Measurements from ENCODE around the gene NR6A1.

Gene NR6A1

DNA sequence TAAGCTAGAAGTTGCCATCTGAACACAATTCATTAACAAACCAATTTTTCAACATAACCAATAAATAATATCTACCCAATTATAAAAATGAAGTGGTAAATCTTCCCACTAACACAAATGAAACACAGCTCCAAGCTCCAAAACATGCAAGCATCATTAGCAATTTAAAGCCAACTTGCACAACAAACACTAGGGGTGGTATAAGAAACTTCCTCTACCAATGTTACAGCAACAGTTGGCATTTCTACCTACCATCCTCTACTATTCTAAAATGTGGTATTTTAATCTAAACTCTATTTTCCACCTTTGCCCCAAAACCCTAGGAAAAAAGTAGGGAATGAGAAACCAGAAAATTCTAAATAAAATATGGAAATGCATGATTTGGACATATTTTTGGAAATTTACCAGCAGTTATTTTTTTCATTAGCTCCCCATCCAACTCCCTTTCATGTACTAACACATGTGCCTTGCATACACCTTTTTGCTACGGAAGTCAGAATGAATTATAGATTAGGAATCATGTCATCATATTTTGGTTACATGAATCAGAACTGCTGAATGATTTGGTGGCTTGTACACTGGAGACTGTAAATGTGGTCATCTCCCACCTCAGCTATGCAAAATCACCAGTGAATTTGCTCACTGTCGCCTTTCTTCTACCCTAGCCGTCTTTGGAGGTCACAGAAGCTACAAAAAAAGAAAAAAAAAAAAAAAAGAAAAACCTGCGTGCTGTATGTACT is 4.1 kb downstream of the NR6A1 start:
- DNase-seq = no peak
- no peaks in the 10 kb centered on the region for H3K9me3 ChIP-seq
- TF ChIP-seq, protein P1, sequence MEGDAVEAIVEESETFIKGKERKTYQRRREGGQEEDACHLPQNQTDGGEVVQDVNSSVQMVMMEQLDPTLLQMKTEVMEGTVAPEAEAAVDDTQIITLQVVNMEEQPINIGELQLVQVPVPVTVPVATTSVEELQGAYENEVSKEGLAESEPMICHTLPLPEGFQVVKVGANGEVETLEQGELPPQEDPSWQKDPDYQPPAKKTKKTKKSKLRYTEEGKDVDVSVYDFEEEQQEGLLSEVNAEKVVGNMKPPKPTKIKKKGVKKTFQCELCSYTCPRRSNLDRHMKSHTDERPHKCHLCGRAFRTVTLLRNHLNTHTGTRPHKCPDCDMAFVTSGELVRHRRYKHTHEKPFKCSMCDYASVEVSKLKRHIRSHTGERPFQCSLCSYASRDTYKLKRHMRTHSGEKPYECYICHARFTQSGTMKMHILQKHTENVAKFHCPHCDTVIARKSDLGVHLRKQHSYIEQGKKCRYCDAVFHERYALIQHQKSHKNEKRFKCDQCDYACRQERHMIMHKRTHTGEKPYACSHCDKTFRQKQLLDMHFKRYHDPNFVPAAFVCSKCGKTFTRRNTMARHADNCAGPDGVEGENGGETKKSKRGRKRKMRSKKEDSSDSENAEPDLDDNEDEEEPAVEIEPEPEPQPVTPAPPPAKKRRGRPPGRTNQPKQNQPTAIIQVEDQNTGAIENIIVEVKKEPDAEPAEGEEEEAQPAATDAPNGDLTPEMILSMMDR (IDR thresholded peaks at IDR 0.05; ENCODE audit: low read depth, low read length) = peak; percentile 41
- no peaks in the 10 kb centered on the region for H3K4me1 ChIP-seq
- H3K27me3 ChIP-seq = peaks cover 84% of the 10 kb centered on the region
- no peaks in the 10 kb centered on the region for H3K36me3 ChIP-seq
- no peak overlapping the region for H3K4me3 ChIP-seq (ENCODE audit: low read depth, low read length)

- H3K36me3 ChIP-seq = no peaks in the 10 kb centered on the region
- DNase-seq = no peak
- H3K9me3 ChIP-seq = no peaks in the 10 kb centered on the region
- no peak overlapping the region for H3K4me3 ChIP-seq (ENCODE audit: low read depth, low read length)
- peaks cover 90% of the 10 kb centered on the region for H3K27me3 ChIP-seq
- TF ChIP-seq, protein P1 (IDR thresholded peaks at IDR 0.05; ENCODE audit: low read depth, low read length) = no peak
- H3K4me1 ChIP-seq = no peaks in the 10 kb centered on the region
Measured at GRCh38 chr9:124766326-124766725, 4.8 kb downstream of the NR6A1 start.

- H3K27me3 ChIP-seq = peaks cover 99% of the 10 kb centered on the region
Measured at GRCh38 chr9:124765439-124765835, 5.7 kb downstream of the NR6A1 start.

GRCh38 chr9:124764774-124765438 is 6.2 kb downstream of the NR6A1 start:
- Histone ChIP-seq H3K36me3 (no peaks in the 10 kb centered on the region), H3K4me1 (no peaks in the 10 kb centered on the region), H3K27me3 (peaks cover 96% of the 10 kb centered on the region), H3K9me3 (no peaks in the 10 kb centered on the region), H3K4me3 (ENCODE audit: low read depth, low read length) (no peak overlapping the region)
- TF ChIP-seq, protein P1 (IDR thresholded peaks at IDR 0.05; ENCODE audit: low read depth, low read length) = peak; percentile 35; the same call in 1 of the 2 replicates
- DNase-seq = no peak

More at GRCh38 chr9:124765439-124765835, 5.7 kb downstream of the NR6A1 start:
- H3K9me3 ChIP-seq = no peaks in the 10 kb centered on the region
- no peak overlapping the region for H3K4me3 ChIP-seq (ENCODE audit: low read depth, low read length)
- no peaks in the 10 kb centered on the region for H3K36me3 ChIP-seq
- DNase-seq = no peak
- TF ChIP-seq, protein P1 (IDR thresholded peaks at IDR 0.05; ENCODE audit: low read depth, low read length) = no peak
- H3K4me1 ChIP-seq = no peaks in the 10 kb centered on the region

- no peak overlapping the region for H3K4me3 ChIP-seq (ENCODE audit: low read depth, low read length)
- no peaks in the 10 kb centered on the region for H3K9me3 ChIP-seq
- no peaks in the 10 kb centered on the region for H3K4me1 ChIP-seq
- DNase-seq = no peak
- TF ChIP-seq, protein P1 (IDR thresholded peaks at IDR 0.05; ENCODE audit: low read depth, low read length) = no peak
- no peaks in the 10 kb centered on the region for H3K36me3 ChIP-seq
- H3K27me3 ChIP-seq = peaks cover 94% of the 10 kb centered on the region
Measured at GRCh38 chr9:124762633-124763032, 8.5 kb downstream of the NR6A1 start.

DNA sequence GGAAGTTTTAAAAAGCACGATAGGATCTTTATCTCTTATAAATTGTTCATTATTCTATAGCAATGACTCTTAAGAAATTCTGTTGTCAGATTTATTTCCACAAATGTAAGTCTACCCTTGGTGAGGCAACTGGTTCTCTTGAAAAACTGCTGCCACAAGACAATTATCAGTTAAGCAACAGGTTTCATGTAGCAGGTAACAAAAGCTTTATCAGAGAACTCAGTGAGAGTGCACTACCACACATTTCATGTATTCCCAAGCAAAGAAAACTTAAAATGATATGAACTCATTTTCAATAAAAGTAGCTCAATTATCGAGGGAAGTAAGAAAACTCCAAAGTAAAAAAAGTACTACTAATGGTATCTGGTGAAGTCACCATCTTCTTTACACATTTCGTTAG is 9.4 kb downstream of the NR6A1 start:
- no peaks in the 10 kb centered on the region for H3K4me1 ChIP-seq
- no peak for DNase-seq
- H3K9me3 ChIP-seq = no peaks in the 10 kb centered on the region
- peaks cover 92% of the 10 kb centered on the region for H3K27me3 ChIP-seq
- no peaks in the 10 kb centered on the region for H3K36me3 ChIP-seq
- H3K4me3 ChIP-seq (ENCODE audit: low read depth, low read length) = no peak overlapping the region
- TF ChIP-seq, protein P1 (IDR thresholded peaks at IDR 0.05; ENCODE audit: low read depth, low read length) = no peak
